Small intestine (tissue), 7 donors: Measurements from ENCODE around the gene ZNF134. TPM values are rescaled to one million over a fixed set of nuclear protein-coding genes. Genes with fewer than 3 reads are reported as not detected.

Experiments
- DNase-seq, 2 donors: peaks; one replicate each; pipeline versions ENCODE4 v3.0.0 to v3.0.0-alpha.2; 2013
- FAIRE-seq: peaks from 2 replicates; lab custom pipeline; 2012; peaks lifted over from hg19 to GRCh38; lab: Jason Lieb, UNC
- H3K27ac ChIP-seq, 3 donors: one replicate each; pipeline ENCODE4 v1.5.1; 2013; ENCODE audit warnings: low read length in 2 of 3, mild to moderate bottlenecking in 2 of 3, control low read depth in 1 of 3, inconsistent platforms in 1 of 3, low read depth in 1 of 3, moderate library complexity in 1 of 3
- H3K27me3 ChIP-seq, 3 donors: one replicate each; pipeline ENCODE4 v1.6.1; 2013; ENCODE audit warnings: low read length in 3 of 3, inconsistent platforms in 1 of 3; ENCODE audit not compliant: control insufficient read depth in 3 of 3, insufficient read depth in 3 of 3
- H3K36me3 ChIP-seq, 3 donors: one replicate each; pipeline ENCODE4 v1.6.1; 2013; ENCODE audit warnings: low read length in 3 of 3, inconsistent platforms in 1 of 3, low read depth in 1 of 3, mild to moderate bottlenecking in 1 of 3, moderate library complexity in 1 of 3; ENCODE audit not compliant: control insufficient read depth in 3 of 3, insufficient read depth in 2 of 3
- H3K4me1 ChIP-seq, 3 donors: one replicate each; pipeline ENCODE4 v1.6.1; 2013; ENCODE audit warnings: low read length in 2 of 3, inconsistent platforms in 1 of 3, low read depth in 1 of 3, mild to moderate bottlenecking in 1 of 3, moderate library complexity in 1 of 3; ENCODE audit not compliant: control insufficient read depth in 3 of 3, insufficient read depth in 2 of 3
- H3K4me3 ChIP-seq, 3 donors: one replicate each; pipeline ENCODE4 v1.5.1; 2013; ENCODE audit warnings: low read length in 3 of 3, control low read depth in 1 of 3, inconsistent platforms in 1 of 3, low read depth in 1 of 3, mild to moderate bottlenecking in 1 of 3, moderate library complexity in 1 of 3
- H3K9me3 ChIP-seq, 2 donors: one replicate each; pipeline ENCODE4 v1.6.1; 2013; ENCODE audit warnings: low read depth in 1 of 2, low read length in 1 of 2; ENCODE audit not compliant: control insufficient read depth in 2 of 2, insufficient read depth in 1 of 2
- WGBS, 3 donors: extraction: QIAGEN DNeasy Blood & Tissue Kit; methylation state at CpG; one replicate each; pipeline ENCODE4 v1.1.7; 2013; 5-methylcytosine and 5-hydroxymethylcytosine counted together
- polyA plus RNA-seq, 4 donors: library from polyadenylated mRNA; stranded (reverse) in 3 of 4; unstranded in 1 of 4; fragments of 200-250 nt in 3 of 4; fragments of 120-200 nt in 1 of 4; gene quantifications; one replicate each; pipeline versions ENCODE4 v1.2.1 to v1.2.3, GENCODE V29; 2013
- donor health status: healthy with polysubstance abuse.
- donor health status: control.
- donor health status: control.
- donor health status: Bipolar disorder and iron deficiency.
- donor health status: healthy.

Gene ZNF134
- polyA plus RNA-seq, 4 donors = 1.9 to 16.8 (median 4.3) TPM

DNA sequence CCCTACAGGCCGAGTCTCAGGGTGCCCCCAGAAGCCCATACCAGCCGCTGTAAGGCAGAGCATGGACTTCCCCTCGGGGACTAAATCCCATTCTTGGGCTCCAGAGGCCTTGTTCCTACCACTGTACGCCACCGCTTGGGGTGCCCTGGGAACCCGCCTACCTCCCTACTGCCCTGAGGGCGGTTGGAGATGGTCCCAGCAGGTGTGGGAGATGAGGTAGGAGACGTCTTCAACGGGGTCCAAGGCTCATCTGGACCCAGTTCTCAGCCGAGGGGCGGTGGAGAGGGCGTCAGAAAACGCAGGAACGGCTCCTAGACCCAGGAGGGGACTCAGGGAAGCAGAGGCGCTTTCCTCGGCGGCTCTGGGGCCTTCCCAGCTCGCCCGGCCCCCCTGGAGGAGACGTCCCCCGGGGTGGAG is 30.9 kb upstream of the ZNF134 start:
- H3K36me3 ChIP-seq = peaks cover 0 to 9% (median 3%) of the 10 kb centered on the region in 3 donors
- peaks cover 0 to 14% (median 4%) of the 10 kb centered on the region in 3 donors for H3K4me1 ChIP-seq
- H3K9me3 ChIP-seq = peaks cover 0 to 51% of the 10 kb centered on the region in 2 donors
- H3K4me3 ChIP-seq = peak overlapping the region in 2 of 3 donors; percentile 43 to 59
- H3K27me3 ChIP-seq = no peaks in the 10 kb centered on the region
- DNase-seq (no peak), FAIRE-seq (no peak)
- H3K27ac ChIP-seq = peak overlapping the region in 1 of 3 donors; percentile 54
- WGBS, 3 donors = 40 to 65% (median 57%) methylated on average over 20 to 21 of the region's 21 CpGs

DNA sequence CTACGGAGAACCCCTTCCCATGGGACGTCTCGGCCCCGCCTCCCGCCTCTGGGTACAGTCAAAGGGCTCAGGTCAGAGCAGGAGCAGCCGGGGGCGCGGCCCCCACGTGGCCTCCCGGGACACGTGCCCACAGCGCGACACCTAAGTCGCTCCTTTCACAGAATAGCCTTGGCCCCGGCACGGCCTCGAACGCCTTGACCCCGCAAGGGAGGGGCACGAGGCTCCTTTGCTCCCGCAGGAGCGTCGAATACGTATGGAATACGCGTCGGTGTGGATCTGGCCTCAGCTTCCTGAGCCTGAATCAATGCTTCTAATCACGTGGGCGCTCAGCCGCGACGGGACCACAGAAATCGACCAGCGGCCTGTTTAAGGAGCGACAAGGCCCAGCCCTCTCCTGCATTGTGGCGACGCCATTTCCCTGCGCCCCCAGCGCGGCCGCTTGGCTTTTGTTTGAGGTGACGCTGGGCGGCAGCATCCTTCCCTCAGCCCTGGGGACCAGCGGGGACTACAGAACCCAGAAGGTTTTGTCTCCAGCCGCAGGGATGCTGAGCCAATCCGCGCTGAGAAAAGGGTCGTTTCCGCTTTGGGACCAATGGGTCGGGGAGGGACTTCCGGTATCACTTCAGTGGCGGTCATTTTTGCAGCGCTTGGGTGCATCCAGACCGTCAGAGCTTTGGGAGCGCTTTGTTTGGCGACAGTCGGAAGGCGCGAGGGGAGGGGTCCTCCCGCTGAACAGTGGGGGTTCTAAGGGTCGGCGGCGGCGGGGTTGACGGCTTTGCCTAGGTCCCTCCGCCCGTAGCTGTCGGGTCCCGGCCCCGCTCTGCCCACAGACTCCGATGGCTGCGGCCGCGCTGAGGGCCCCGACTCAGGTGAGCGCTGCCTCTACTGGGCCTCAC is 30.3 kb upstream of the ZNF134 start, which contains the start of gene ZIK1:
ZIK1 (plus strand) TSS at position 625 of the 896 bp plus-strand sequence; CDS start at position 837, 212 bp downstream.
- 3 to 13% (median 10%) methylated on average over 71 to 76 of the region's 76 CpGs for WGBS, 3 donors
- FAIRE-seq (no peak), DNase-seq (peak; percentile 81 to 97)
- no peaks in the 10 kb centered on the region for H3K27me3 ChIP-seq
- H3K27ac ChIP-seq = peak within 1 kb of the TSS in 2 of 3 donors; percentile 54 to 55
- peaks cover 2 to 57% of the 10 kb centered on the region in 2 donors for H3K9me3 ChIP-seq
- H3K4me1 ChIP-seq = peaks cover 0 to 14% (median 4%) of the 10 kb centered on the region in 3 donors
- H3K4me3 ChIP-seq = peak within 1 kb of the TSS; percentile 43 to 67 (median 59)
- peaks cover 0 to 16% (median 3%) of the 10 kb centered on the region in 3 donors for H3K36me3 ChIP-seq

DNA sequence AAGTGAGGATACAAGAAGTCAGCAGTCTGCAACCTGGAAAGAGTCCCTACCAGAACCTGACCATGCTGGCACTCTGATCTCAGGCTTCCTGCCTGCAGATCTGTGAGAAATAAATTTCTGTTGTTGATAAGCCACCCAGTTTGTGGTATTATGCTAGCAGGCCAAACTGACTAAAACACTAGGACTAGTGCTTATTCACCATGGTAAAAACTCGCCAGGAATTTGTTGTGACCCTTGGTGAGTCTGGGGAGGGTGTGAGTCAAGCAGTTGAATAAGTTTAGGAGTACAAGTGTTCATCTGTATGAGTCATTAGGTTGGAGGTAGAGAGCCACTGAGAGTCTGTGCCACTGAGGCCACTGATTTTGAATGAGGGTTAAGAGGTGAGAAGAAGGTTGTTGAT is 26.5 kb upstream of the ZNF134 start:
- Histone ChIP-seq H3K4me1 (peaks cover 0 to 14% (median 4%) of the 10 kb centered on the region in 3 donors), H3K4me3 (no peak overlapping the region), H3K27ac (no peak overlapping the region), H3K9me3 (peaks cover 4 to 85% of the 10 kb centered on the region in 2 donors), H3K36me3 (peaks cover 6 to 27% (median 16%) of the 10 kb centered on the region in 3 donors), H3K27me3 (no peaks in the 10 kb centered on the region)
- no peak for FAIRE-seq
- 91 to 100% (median 93%) methylated on average over 1 of the region's 1 CpG for WGBS, 3 donors
- DNase-seq = no peak

DNA sequence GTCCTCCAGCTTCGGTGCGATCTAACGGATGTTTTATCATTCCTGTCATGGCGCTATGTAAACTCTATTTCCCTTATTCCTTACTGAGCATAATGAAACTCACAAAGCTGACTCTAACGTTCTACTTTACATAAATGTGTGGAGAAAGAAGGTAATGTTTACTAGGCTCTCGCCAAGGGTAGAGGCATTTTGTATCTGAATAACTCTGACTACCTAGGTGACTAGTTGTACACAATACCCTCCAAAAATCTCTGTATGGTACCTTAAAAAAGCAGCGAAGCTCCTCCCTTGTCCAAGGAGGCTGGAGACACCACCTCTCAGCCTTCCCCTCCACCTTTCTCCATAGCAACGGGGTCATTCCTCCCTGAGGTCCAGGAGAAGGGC is 14.7 kb upstream of the ZNF134 start:
- Histone ChIP-seq H3K27me3 (no peaks in the 10 kb centered on the region), H3K9me3 (peaks cover 2 to 24% of the 10 kb centered on the region in 2 donors), H3K36me3 (peaks cover 0 to 5% (median 0%) of the 10 kb centered on the region in 3 donors), H3K4me1 (no peaks in the 10 kb centered on the region), H3K4me3 (peak overlapping the region in 2 of 3 donors; percentile 63 to 81), H3K27ac (no peak overlapping the region)
- no peak for FAIRE-seq
- WGBS, 3 donors = 55 to 57% (median 57%) methylated on average over 8 of the region's 8 CpGs
- no peak for DNase-seq

DNA sequence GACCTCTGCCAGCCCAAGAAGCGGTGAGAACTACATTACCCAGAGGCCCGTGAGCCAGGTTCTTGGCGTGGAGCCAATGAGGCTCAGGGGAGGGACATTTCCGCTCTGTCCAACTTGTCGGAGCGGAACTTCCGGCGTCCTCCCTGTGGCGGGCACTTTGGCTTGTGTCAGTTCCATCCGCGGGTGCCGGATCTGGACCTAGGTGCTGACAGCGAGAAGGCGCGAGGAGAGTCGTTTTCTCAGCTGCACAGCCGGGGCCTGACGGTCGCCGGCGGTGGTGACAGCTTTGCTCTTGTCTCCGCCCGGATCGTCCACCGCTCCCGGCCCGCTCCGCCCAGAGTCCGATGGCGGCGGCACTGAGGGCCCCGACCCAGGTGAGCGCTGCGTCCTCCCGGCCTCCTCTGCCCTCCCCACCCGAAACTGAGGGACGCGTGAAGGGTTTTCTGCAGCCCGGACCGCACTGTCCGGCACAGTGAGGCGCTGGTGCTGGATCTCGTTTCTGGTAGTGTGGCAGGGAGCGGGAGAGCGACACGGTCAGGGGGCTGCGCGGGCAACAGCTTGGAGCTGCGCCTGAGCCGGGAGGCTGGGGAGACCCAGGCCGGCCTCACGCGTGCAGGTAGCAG is 14.2 kb upstream of the ZNF134 start, which contains the start of gene ZNF530:
ZNF530 (plus strand) TSS at position 125 of the 623 bp plus-strand sequence. CDS start 4,461 bp downstream, outside the sequence.
- Histone ChIP-seq H3K4me3 (peak within 1 kb of the TSS; percentile 58 to 81 (median 63)), H3K27ac (no peak within 1 kb of the TSS), H3K36me3 (peaks cover 0 to 8% (median 2%) of the 10 kb centered on the region in 3 donors), H3K4me1 (no peaks in the 10 kb centered on the region), H3K27me3 (no peaks in the 10 kb centered on the region), H3K9me3 (peaks cover 3 to 25% of the 10 kb centered on the region in 2 donors)
- DNase-seq (peak; percentile 94 to 96), FAIRE-seq (no peak)
- 0 to 2% (median 1%) methylated on average over 38 to 53 of the region's 53 CpGs for WGBS, 3 donors

DNA sequence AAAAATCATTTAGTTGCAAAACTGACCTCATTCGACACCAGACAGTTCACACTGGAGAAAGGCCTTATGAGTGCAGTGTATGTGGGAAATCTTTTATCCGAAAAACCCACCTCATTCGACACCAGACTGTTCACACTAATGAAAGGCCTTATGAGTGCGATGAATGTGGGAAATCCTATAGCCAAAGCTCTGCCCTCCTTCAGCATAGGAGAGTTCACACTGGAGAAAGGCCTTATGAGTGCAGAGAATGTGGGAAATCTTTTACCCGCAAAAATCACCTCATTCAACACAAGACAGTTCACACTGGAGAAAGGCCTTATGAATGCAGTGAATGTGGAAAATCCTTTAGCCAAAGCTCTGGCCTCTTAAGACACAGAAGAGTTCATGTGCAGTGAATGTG is 7.1 kb upstream of the ZNF134 start:
- DNase-seq (no peak), FAIRE-seq (no peak)
- Histone ChIP-seq H3K4me1 (no peaks in the 10 kb centered on the region), H3K27me3 (no peaks in the 10 kb centered on the region), H3K27ac (no peak overlapping the region), H3K4me3 (no peak overlapping the region), H3K9me3 (peaks cover 3 to 61% of the 10 kb centered on the region in 2 donors), H3K36me3 (peaks cover 11 to 22% (median 19%) of the 10 kb centered on the region in 3 donors)
- WGBS, 3 donors = 96 to 98% (median 98%) methylated on average over 5 of the region's 5 CpGs

DNA sequence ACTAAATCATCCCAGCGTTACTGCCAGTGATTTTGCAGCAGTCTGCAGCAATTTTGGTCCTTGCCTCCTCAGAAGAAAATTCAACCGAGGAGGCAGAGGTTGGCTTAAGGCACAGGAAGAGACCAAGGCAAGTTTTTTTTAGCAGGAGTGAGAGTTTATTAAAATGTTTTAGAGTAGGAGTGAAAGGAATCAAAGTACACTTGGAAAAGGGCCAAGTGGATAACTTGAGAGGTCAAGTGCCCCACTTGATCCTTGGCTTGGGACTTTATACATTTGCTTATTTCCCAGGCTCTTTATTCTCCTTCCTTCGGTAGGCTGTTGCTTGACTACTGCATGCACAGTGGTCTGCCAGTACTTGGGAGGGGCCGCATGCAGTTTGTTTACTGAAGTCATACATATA is 2.9 kb upstream of the ZNF134 start:
- peaks cover 4 to 16% (median 11%) of the 10 kb centered on the region in 3 donors for H3K36me3 ChIP-seq
- DNase-seq (no peak), FAIRE-seq (no peak)
- WGBS, 3 donors = 77 to 84% (median 79%) methylated on average over 4 of the region's 4 CpGs
- H3K4me1 ChIP-seq = peaks cover 0 to 3% (median 0%) of the 10 kb centered on the region in 3 donors
- peaks cover 1 to 52% of the 10 kb centered on the region in 2 donors for H3K9me3 ChIP-seq
- H3K27ac ChIP-seq = no peak overlapping the region
- no peaks in the 10 kb centered on the region for H3K27me3 ChIP-seq
- H3K4me3 ChIP-seq = no peak overlapping the region

DNA sequence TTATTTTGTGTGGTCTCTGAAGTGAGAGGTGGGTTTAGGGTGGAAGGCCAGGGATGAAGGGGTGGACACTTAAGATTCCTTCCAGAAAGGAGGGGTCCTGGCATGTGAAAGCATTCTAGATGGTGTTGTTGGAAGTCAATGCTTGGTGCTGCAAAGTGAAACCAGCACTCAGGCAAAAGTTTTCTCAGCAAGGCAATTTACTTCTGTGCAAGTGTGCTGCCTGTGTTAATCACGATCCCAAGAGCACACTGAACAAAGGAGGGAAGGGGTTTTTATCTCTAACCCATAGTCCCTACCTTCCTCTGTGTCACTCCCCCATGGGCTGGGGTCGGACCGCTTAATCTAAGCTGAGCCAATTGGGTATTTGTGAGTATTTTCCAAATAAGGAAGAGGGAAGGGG is 1.3 kb downstream of the ZNF134 start:
- 94 to 99% (median 97%) methylated on average over 3 of the region's 3 CpGs for WGBS, 3 donors
- FAIRE-seq = no peak

More for the DNA sequence above, 1.3 kb downstream of the ZNF134 start:
- DNase-seq = no peak
- peaks cover 18 to 44% (median 33%) of the 10 kb centered on the region in 3 donors for H3K36me3 ChIP-seq
- peaks cover 0 to 3% (median 0%) of the 10 kb centered on the region in 3 donors for H3K4me1 ChIP-seq
- H3K4me3 ChIP-seq = peak overlapping the region in 1 of 3 donors; percentile 81
- no peak overlapping the region for H3K27ac ChIP-seq
- peaks cover 13 to 62% of the 10 kb centered on the region in 2 donors for H3K9me3 ChIP-seq
- no peaks in the 10 kb centered on the region for H3K27me3 ChIP-seq
